ENCODE results near the gene NUCB1. TPM values are rescaled to one million over a fixed set of nuclear protein-coding genes. Genes with fewer than 3 reads are reported as not detected.
A peak's percentile ranks its signal among the peaks of the same experiment; 100 is the strongest.

NUCB1 gene
- total and polyA plus RNA-seq, 9 of the 15 experiments (the other 6 are each of a cell fraction or from before 2014, with no cell fraction given): 3.1 to 153 (median 71.7) TPM

GRCh38 chr19:48872182-48872883, 27.8 kb upstream of the NUCB1 start, which contains the start of gene PPP1R15A:
Gene PPP1R15A (plus strand): TSS chr19:48872421. CDS start chr19:48873234, 813 bp downstream.
- CTCF ChIA-PET (ENCODE audit: low intra/inter-chr PET ratio): interaction anchor here (0.5 to 1.1 kb wide), 2 partner anchors 36 to 93 kb away, joined by 3 read pairs; partner anchors contain the start of genes FTL and HSD17B14
- TF ChIP-seq MEF2D (tag; conservative IDR thresholded peaks at IDR 0.05; ENCODE audit: low read depth): no peak
- peak; percentile 94 for TF ChIP-seq ARID4B (CRISPR knock-in tag; IDR thresholded peaks at IDR 0.05)
- no peak for TF ChIP-seq ZNF778 (CRISPR knock-in tag; IDR thresholded peaks at IDR 0.05)
- TF ChIP-seq SLC30A9 (CRISPR knock-in tag; IDR thresholded peaks at IDR 0.05): no peak
- TF ChIP-seq ZNF134 (CRISPR knock-in tag; conservative IDR thresholded peaks at IDR 0.05): no peak
- peak; percentile 77 for TF ChIP-seq JUND (IDR thresholded peaks at IDR 0.05; ENCODE audit: borderline replicate concordance, low read depth, low read length)
- peak; percentile 68; the same call in 1 of the 3 replicates for TF ChIP-seq JUND (tag; IDR thresholded peaks at IDR 0.05; ENCODE audit: borderline replicate concordance, low read depth, low read length)
- peak; percentile 78 for TF ChIP-seq FIP1L1 (IDR thresholded peaks at IDR 0.05; ENCODE audit: low read depth, low read length, poor library complexity, severe bottlenecking)
- no peak for TF ChIP-seq RBM15 (IDR thresholded peaks at IDR 0.05; ENCODE audit: insufficient read depth, low read length)
- no peak for TF ChIP-seq THAP7 (CRISPR knock-in tag; IDR thresholded peaks at IDR 0.05)
- peak; percentile 59; the same call in 1 of the 2 replicates for TF ChIP-seq KHSRP (IDR thresholded peaks at IDR 0.05)
- TF ChIP-seq ZNF324 (CRISPR knock-in tag; IDR thresholded peaks at IDR 0.05): no peak
- TF ChIP-seq ZNF561 (CRISPR knock-in tag; conservative IDR thresholded peaks at IDR 0.05): no peak
- no peak for TF ChIP-seq RAD51 (IDR thresholded peaks at IDR 0.05; ENCODE audit: borderline replicate concordance, low read depth)
- peak; percentile 27; the same call in 1 of the 2 replicates for TF ChIP-seq MITF (IDR thresholded peaks at IDR 0.05)

More at GRCh38 chr19:48872182-48872883, 27.8 kb upstream of the NUCB1 start, which contains the start of gene PPP1R15A:
- Histone ChIP-seq H2AFZ (ENCODE audit: low read depth, low read length) (peak within 1 kb of the TSS; percentile 73), H3K9me1 (ENCODE audit: control insufficient read depth, insufficient read depth, low read length) (no peaks in the 10 kb centered on the region), H3K27me3 (ENCODE audit: control insufficient read depth in 2 of 2, insufficient read depth in 2 of 2, low read length in 2 of 2) (no peaks in the 10 kb centered on the region), H3K4me1 (replicated peaks in 1 of 2; ENCODE audit: control insufficient read depth in 2 of 2, insufficient read depth in 2 of 2, low read length in 2 of 2) (peaks cover 23 to 42% of the 10 kb centered on the region in 2 experiments), H3K9ac (ENCODE audit: insufficient read depth in 1 of 2, low read depth in 2 of 2, low read length in 2 of 2) (peak within 1 kb of the TSS; percentile 92 to 93), H3K27ac (ENCODE audit: extremely low read depth, low read depth, low read length) (peak within 1 kb of the TSS; percentile 94), H3K79me2 (ENCODE audit: control insufficient read depth, insufficient read depth, low read length) (peaks cover 49% of the 10 kb centered on the region), H3K4me3 (peak within 1 kb of the TSS; percentile 87), H3K36me3 (ENCODE audit: control insufficient read depth, insufficient read depth, low read length) (peaks cover 35% of the 10 kb centered on the region), H3K4me2 (ENCODE audit: insufficient read depth, low read length) (peak within 1 kb of the TSS; percentile 95), H4K20me1 (replicated peaks; ENCODE audit: control insufficient read depth, insufficient read depth, low read length) (peaks cover 37% of the 10 kb centered on the region), H3K9me3 (replicated peaks; ENCODE audit: control insufficient read depth, insufficient read depth, low read depth, low read length) (no peaks in the 10 kb centered on the region)
- in situ Hi-C loops (cut with MboI): loop anchor here (10.0 kb wide), 1 partner anchor 92 kb away; the partner anchor contains the start of gene FTL
- intact Hi-C loops (cut with micrococcal nuclease): loop anchor here (2.0 kb wide), 1 partner anchor 28 kb away; the partner anchor contains the start of gene NUCB1
- peak; percentile 100 for FAIRE-seq
- peak; percentile 90 to 99 (median 93) for DNase-seq (ENCODE audit: extremely low read depth in 1 of 4, low spot score in 3 of 4)
- ATAC-seq: peak; percentile 52
- 1% methylated on average over 47 of the region's 53 CpGs for WGBS (ENCODE audit: insufficient coverage, low coverage, missing lambda C conversion rate)
- POLR2A ChIA-PET: interaction anchor here (0.6 to 12.2 kb wide), 34 partner anchors 8 to 658 kb away, joined by 3 to 439 read pairs (median 4); partner anchors contain the start of genes BAX, BCAT2, FTL and NUCB1
- TSS peak; percentile 65 for BruUV-seq (replicated peaks)
